GM18858 (cell line): ENCODE data around the gene PRKG1.
A peak's percentile ranks its signal among the peaks of the same experiment; 100 is the strongest.
"Not testable (repeated sequence)": the region's sequence is repeated elsewhere in the genome, so short reads cannot be mapped to it uniquely, and the experiment has no call there.

ENCODE experiments used
- ATAC-seq: cut with Tn5 transposase; IDR thresholded peaks from one replicate; pipeline ENCODE4 v1.9.1; 2021; ENCODE audit not compliant: unreplicated experiment

Gene PRKG1

DNA sequence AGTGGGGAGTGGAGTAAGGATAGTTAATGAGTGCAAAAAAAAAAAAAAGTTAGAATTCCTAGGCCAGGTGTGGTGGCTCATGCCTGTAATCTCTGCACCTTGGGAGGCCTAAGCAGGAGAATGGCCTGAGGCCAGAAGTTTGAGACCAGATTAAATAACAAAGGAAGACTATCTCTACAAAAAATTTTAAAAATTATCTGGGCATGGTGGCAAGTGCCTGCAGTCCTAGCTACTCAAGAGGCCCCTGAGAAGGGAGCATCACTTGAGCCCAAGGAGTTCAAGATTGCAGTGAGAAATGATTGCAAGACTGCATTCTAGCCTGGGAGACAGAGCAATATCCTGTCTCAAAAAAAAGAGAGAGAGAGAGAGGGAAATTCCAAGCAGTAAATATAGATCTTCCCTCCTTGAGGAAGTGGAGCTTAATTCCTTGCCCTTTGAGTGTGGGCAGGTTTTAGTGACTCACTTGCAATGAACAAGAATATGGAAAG lies 644.6 kb downstream of the PRKG1 start:
- ATAC-seq: no peak

DNA sequence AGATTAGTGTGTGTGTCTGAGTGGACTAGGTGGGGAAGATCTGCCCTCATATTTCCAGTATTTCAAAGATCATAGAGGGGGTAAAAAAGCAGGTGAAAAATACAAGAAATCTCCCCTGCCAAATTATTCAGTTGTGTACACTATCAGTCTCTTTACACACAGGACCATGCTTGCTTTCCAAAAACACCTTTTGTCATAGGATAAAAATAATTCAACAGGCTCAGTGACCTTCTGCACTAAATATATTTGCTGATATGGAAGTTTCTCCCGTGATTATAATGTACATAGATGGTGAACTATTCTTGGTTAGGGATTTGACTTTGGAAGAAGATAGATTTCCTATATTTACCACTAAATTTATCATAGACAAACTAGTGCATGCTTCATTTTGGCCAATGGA lies 649.8 kb downstream of the PRKG1 start:
- ATAC-seq: no peak

DNA sequence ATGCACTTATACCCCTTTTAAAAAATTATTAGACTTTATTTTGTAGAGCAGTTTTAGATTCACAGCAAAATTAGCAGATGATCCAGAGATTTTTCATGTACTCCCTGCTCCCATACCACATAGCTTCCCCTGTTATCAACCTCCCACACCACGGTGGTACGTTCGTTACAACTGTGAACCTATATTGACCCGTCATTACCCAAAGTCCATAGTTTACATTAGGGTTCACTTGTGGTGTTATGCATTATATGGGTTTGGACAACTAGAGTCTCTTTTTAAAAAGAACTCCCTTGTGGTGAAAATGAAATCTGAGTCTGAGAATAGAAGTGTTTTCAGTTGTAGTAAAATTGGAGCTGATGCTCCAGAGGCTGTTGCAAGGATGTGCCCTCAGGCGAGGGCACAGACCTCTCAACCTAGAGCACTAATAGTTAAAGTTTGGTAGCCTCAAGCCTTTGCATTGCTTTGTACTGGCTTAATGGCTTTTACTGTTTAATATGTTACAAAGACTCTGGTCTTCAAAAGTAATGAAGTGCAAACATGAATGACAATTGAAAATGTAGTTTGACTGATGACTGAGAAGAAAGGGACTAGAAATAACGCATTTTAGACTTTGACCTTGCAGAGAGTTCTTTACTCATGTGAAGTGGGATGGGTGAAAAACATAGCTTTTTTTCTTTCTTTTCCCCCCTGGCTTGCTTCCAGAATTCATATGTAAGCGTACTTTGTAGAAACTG lies 655.7 kb downstream of the PRKG1 start:
- no peak for ATAC-seq

DNA sequence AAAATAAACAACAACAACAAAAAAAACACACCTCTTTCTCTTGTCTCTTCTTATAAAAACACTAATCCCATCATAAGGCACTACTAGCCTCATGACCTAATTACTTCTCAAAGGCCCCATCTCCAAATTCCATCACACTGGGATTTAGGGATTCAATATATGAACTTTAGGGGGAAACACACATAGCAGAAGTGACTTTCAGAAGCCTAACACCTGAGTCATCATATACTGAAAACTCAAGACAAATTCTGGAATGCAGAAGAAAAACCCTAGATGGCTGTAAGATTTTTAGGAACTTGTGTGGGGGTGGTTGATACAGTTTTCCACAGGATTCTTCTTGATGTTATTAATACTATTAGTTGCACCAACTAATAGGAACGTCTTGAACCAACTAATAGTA lies 658.8 kb downstream of the PRKG1 start:
- no peak for ATAC-seq

DNA sequence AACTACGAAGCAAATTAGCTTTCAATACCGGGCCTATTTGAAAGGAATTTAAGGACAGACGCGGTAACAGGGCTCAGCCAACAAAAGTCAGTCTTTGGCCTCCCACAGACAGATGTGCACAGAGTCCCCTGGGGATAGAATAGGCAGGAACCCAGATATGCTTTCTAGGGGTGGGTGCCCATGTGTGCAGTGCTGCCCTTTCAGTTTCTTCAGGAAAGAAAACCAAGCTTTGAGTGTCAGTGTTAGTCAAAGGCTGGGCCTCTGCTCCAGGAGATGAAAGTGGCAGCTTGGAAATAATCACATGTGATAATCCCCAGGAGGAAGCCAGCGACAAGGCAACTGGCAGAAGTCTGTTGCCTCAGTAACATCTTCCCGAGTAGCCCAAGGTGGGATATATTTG lies 668.9 kb downstream of the PRKG1 start:
- ATAC-seq: peak; percentile 91

DNA sequence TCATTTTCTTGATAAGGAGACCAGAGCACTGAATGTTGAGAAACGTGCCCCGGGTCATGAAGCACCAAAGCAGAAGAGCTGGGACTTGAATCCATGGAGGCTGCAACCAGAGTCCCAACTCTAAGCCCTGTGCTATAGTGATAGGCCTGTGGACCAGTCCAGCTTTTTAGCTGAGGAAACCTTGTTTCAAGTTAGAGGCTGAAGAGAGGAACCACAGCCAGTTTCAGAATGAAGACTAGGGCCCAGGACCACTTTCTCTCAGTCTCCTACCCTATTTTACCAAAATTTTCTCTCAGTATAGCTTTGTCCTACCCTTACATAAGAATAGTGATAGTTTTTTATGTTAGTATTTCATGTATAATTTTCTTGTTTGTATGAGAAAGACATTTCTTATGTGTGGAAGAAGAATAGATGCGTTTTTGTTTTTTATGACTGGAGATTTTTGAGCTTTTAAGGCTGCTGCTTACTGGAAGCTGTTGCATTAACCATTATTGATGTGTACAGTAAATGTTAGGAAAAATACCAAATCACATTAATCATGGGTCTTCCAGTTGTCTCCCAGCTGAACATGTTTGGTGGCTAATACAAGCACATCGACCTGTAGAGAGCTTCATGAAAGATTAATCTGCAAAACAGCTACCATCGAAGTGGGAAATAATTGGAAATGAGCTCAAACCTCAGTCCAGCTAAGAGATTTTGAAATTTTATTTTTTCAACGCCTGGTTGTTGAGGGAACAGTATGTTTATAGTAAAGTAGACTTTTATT lies 670.1 kb downstream of the PRKG1 start:
- no peak for ATAC-seq

DNA sequence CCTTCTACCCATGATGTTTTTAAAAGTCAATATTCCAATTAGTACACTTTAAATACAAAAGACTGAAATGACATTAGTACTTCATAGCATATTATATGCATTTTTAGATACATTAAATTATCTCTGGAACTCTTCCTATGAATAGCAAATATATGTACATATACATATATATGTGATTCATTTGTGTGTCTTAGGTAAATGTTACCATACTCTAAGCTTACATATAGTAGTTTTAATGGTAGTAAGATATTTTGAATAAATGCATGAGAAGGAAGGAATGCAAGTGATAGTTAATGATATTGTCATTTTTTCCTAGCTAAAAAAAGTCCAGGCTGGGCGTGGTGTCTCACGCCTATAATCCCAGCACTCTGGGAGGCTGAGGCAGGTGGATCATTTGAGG lies 671.1 kb downstream of the PRKG1 start:
- no peak for ATAC-seq

DNA sequence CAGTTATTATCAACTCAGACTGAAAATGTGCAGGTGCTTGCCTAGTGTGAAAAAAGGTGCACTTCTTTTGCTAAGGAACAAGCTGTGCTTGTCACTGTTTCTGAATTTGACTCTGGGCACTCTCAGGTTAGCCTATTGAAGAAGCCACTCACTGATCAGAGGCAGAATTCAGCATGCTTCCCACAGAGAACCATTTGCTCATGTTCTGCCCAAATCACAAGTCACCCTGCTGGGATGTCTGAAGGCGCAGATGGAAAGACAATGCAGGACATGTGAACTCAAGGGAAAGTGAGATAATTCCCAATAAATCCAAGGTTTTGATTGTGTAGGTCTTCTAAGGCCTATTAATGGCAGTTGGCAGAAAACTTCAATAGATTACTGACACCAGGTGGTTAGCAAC lies 672.9 kb downstream of the PRKG1 start:
- no peak for ATAC-seq

DNA sequence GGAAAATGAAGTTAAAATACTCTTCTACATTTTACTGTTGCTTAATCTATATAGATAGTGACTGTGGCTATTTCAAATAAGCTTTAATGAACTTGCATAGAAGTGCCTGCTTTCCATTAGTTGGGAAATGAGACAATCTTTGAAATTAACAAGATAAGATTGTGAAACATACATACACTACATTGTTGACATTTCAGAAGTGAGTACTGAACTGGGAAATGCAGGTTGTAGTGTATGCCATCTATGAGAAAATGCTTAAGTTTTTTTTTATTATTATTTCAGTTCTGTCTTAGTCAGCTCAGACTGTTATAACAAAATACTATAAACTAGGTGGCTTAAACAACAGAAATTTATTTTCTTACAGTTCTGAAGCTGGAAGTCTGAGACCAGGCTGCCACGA lies 674.7 kb downstream of the PRKG1 start:
- ATAC-seq: no peak

DNA sequence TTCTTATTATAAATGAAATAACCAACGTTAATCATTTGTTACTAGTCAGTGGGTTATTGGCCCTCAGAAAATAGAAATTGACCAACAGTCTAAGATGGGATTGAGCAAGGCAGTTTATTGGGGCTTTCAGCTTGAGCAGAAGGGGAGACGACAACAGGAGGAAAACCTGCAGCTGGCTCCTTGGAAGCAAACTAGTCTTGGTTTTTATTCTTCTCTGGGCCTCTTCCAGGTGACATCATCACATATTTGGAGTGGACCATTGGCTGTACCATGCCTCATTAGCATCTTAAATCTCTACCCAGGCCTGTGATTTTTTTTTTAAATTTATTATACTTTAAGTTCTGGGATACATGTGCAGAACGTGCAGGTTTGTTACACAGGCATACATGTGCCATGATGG lies 684.1 kb downstream of the PRKG1 start:
- ATAC-seq: no peak

DNA sequence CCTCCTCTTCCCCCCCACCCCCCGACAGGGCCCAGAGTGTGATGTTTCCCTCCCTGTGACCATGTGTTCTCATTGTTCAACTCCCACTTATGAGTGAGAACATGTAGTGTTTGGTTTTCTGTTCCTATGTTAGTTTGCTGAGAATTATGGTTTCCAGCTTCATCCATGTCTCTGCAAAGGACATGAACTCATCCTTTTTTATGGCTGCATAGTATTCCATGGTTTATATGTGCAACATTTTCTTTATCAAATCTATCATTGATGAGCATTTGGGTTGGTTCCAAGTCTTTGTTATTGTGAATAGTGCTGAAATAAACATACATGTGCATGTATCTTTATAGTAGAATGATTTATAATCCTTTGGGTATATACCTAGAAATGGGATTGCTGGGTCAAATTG lies 684.6 kb downstream of the PRKG1 start:
- ATAC-seq: not testable (repeated sequence)

DNA sequence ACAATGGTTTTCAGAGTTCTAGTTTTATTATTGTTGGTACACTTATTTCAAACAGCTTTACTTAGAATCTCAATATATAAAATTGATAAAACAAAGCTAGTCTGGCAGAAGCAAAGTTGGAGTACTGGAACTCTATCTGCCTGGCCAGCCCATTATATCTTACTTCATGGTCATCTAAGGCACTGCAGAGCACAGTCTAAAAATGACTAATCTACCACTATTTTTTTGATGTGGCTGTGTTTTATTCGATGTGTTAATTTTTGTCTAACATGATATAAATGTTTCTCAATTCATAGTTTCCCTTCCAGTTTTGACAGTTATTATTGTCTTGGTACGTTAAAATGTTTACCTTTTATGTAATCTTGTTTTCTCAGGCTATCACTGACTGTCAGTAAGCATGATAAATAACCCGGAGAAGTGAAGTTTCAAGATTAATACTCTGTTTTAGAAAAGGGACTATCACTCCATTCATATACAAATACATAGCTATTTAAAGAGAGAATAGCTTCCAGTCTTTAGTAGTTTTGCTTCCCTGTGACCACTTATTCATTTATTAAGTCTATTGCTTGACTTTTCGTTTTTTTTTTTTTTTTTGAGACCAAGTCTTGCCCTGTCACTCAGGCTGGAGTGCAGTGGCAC lies 685.7 kb downstream of the PRKG1 start:
- peak; percentile 47 for ATAC-seq

DNA sequence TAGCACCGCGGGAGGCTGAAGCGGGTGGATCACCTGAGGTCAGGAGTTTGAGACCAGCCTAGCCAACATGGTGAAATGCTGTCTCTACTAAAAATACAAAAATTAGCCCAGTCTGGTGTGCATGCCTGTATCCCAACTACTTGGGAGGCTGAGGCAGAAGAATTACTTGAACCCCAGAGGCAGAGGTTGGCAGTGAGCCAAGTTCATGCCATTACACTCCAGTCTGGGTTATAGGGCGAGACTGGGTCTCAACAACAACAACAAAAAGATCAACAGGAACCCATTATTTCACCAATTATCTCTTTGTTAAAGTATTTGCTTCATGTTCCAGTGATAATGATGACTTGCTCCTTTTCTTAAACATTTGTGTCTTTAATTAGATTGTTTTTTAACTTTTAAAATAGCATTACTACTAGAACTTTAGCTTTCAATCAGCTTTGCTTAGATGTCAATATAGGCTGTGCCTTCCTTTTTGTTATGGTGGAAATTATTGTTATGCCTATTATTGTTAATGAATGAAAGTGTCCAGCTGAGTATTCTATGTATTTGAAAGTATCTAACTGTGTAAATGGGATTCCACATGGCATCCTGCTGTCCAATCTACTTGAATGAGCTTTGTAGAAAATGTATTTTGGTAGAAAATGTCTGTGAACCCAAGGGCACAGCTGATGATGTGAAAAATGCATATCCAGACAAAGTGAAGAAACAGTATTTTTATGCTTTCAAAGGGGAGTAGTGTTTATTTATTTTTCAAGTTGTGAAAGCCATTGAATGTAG lies 686.8 kb downstream of the PRKG1 start:
- ATAC-seq: no peak

DNA sequence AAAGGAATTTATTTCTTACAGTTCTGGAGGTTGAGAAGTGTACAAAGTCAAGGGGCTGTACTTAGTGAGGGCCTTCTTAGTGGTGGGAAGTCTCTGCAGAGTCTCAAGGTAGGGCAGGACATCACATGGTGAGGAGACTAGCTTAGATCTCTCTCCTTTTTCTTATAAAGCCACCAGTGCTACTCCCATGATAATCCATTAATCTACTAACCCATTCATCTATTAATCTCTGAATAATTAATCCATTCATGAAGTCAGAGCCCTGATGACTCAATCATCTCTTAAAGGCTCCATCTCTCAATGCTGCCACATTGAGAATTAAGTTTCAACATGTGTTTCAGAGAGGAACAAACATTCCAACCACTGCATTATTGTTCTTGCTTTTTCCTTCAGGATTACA lies 689.5 kb downstream of the PRKG1 start:
- ATAC-seq: no peak

DNA sequence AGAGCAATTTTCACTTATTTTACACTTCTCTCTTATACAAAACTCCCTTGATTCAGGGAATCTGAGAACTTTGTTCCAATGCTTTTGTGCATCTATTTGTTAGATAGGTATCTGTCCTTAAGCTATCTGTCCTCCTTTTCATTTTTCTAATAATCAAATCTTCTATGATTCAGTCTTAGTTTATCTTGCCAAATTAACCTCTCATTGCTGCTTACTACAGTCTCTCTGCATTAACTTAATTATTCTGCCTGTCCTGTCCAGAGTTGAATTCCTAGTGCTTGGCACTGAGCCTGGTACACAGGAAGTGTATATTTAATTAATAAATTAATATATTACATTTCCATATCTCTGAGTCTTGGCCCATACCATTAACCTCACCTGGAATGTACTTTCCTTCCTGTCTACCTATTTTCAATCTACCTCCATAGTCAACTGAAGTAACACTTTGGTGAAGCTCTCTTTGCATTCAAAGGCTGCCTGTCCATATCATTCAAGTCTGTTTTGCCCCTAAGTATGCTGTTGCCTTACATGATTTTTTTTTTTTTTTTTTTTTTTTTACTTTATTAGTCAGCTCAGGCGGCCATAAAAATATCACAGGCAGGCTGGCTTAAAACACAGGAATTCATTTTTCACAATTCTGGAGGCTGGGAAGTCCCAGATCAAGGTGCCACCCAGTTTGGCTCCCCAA lies 691.1 kb downstream of the PRKG1 start:
- ATAC-seq: no peak

DNA sequence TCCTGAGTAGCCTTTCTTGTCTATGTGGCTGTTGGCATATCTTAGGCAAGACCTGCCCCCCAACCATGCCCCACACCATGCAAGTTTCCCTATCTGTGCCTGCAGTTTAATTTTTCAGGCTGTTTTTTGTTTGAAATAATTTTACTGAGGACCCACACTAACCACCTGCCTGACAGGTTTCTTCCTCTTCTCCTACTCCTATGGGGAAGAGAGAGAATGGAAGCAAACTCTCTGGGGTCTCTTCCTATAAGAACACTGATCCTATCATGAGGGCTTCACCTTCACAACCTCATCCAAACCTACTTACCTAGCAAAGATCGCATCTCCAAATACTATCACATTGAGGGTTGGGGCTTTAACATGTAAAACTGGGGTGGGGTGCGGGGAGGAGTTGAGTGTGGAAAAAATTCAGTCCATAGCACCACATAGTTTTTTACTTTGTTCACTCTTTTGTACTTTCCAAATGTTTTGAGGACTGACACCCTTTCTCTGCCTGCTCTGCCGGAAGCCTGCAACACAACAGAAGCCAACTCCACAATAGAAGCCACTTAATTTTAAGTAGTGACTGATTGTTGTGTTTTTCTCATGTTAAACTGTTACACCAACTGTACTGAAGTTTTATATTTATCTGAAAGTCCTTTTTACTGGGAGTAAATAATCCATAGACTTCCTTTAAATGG lies 692.3 kb downstream of the PRKG1 start:
- no peak for ATAC-seq

DNA sequence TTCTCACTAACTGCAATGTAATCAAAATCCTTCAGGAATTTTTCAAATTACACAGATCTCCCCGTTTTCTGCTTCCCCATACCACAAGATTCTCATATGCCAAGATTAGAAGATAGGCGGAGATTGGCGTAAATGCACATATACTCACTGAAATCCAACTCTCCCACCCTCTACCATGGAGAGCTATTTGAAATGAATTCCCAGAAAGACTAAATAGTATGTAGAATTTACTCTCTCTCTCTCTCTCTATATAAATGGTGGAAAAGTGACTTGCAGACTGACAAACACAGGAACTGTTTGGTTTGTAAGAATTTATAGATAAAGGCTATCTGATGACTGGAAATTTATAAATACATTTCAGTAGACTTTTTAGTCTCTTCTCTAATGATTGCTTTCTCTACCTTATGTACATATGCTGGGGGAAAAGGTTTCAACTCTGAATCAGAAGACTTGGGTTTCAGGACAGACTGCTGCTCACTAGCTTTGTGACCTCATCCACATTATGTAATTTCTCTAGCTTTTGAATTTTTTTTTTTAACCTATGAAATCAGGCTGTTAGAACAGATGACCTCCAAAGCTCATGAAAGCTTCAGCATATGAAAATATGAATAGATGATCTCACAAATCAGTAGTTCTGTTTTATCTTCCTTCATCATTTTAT lies 692.9 kb downstream of the PRKG1 start:
- ATAC-seq: no peak

DNA sequence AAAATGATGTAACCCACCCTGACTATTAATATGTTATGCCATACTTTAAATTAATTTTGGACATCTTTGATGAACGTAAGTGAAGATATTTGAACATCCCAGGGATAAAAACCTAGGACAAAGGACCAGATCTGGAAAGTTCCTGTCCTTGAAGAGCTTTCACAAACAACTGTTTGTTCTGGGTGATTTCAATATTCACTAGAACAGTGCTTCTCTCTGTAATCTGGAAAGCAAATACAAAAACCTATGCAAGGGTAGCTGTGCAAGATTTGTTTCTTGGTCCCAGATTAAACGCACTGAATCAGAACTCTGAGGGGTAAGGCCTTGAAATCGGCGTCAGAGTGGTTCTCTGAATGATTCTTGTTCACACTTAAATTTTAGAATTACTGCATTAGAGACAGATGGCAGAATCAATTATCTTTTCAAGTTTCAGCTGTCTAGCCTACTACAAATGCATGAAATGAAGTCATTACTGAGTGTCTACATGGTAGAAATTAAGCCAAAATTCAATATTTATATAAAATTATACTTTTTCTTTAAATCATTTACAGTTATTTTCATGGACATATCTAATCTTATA lies 694.7 kb downstream of the PRKG1 start:
- no peak for ATAC-seq

DNA sequence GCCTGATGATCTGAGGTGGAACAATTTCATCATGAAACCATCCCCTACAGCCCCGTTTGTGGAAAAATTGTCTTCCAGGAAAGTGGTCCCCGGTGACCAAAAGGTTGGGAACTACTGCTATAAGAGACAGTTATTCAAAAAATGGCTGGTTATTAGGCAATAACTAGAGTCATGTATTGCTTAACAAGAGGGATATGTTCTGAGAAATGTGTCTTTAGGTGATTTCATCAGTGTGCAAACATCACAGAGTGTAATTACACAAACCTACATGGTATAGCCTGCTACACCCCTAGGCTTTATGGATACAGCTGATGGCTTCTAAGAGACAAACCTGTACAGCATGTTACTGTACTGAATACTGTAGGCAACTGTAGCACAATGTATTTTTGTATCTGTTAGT lies 696.4 kb downstream of the PRKG1 start:
- ATAC-seq: no peak
